A549 (cell line): ENCODE results near the gene GBF1. TPM values are rescaled to one million over a fixed set of nuclear protein-coding genes. Genes with fewer than 3 reads are reported as not detected.

ENCODE experiments used
- ATAC-seq, 2 experiments: fragments of 200-7000 bp in 1 of 2; fragments of >200 bp in 1 of 2; cut with Nextera tagmentation in 1 of 2; cut with Tn5 transposase in 1 of 2; 3 replicates each; pipeline versions ENCODE4 v1.8.0 to v1.9.1; 2018 to 2020; ENCODE audit warnings: mild to moderate bottlenecking in 1 of 2, moderate library complexity in 1 of 2
- CTCF ChIA-PET: fragments of 300-600 bp; sonication (Branson Sonifier 250); formaldehyde crosslinking; extraction: SDS; loops from one replicate; lab custom pipeline; 2021; ENCODE audit warnings: antibody characterized with exemption, inconsistent platforms; lab: Yijun Ruan, JAX
- POLR2A ChIA-PET: fragments of 350-600 bp; formaldehyde crosslinking; extraction: SDS; loops from one replicate; lab custom pipeline; 2021; ENCODE audit warnings: antibody characterized with exemption, inconsistent platforms; lab: Yijun Ruan, JAX
- DNase-seq, 2 experiments: peaks; one replicate each; pipeline versions ENCODE4 v3.0.0 to v3.0.0-alpha.2; 2011 to 2016; ENCODE audit warnings: low read depth in 1 of 2, low spot score in 1 of 2
- FAIRE-seq: peaks from 2 replicates; lab custom pipeline; 2011; peaks lifted over from hg19 to GRCh38; lab: Jason Lieb, UNC
- H3K27ac ChIP-seq, 2 experiments: fragments of >200 bp; sonication (Bioruptor Twin); formaldehyde crosslinking; 3 replicates each; pipeline ENCODE4 v1.5.1; 2016 to 2017
- H3K4me1 ChIP-seq: fragments of >200 bp; sonication (Bioruptor Twin); formaldehyde crosslinking; 3 replicates; pipeline ENCODE4 v1.6.1; 2016
- H3K4me2 ChIP-seq: fragments of >200 bp; sonication (Bioruptor Twin); formaldehyde crosslinking; 3 replicates; pipeline ENCODE4 v1.6.1; 2016
- H3K4me3 ChIP-seq: fragments of >200 bp; sonication (Bioruptor Twin); formaldehyde crosslinking; 3 replicates; pipeline ENCODE4 v1.5.1; 2016
- H3K9me3 ChIP-seq: fragments of >200 bp; sonication (Bioruptor Twin); formaldehyde crosslinking; 3 replicates; pipeline ENCODE4 v1.6.1; 2016
- FOSB ChIP-seq: fragments of 250-450 bp; sonication (Bioruptor Pico); IDR thresholded peaks from 2 replicates; pipeline ENCODE4 v1.5.0; 2020; ENCODE audit warnings: mild to moderate bottlenecking, moderate library complexity
- HEYL ChIP-seq: fragments of 250-450 bp; sonication (Bioruptor Pico); IDR thresholded peaks from 2 replicates; pipeline ENCODE4 v1.8.0; 2021; ENCODE audit warnings: mild to moderate bottlenecking, moderate library complexity
- JUN ChIP-seq, 2 experiments: fragments of >200 bp; sonication (Bioruptor Twin); formaldehyde crosslinking; IDR thresholded peaks; 2 replicates in 1 of 2; 3 replicates in 1 of 2; pipeline ENCODE4 v1.6.1; 2016 to 2017
- KDM5A ChIP-seq: fragments of 200-600 bp; sonication (generic); IDR thresholded peaks from 2 replicates; pipeline ENCODE4 v1.6.1; 2016; ENCODE audit warnings: antibody characterized with exemption, mild to moderate bottlenecking
- MAX ChIP-seq: IDR thresholded peaks from 2 replicates; pipeline ENCODE4 v1.6.1; 2012
- NR3C1 ChIP-seq: fragments of >200 bp; sonication (Bioruptor Twin); formaldehyde crosslinking; IDR thresholded peaks from 3 replicates; pipeline ENCODE4 v1.6.1; 2017
- PHF8 ChIP-seq: fragments of 200-600 bp; sonication (generic); IDR thresholded peaks from 2 replicates; pipeline ENCODE4 v1.6.1; 2016; ENCODE audit warnings: low read depth, mild to moderate bottlenecking, antibody characterized with exemption, moderate library complexity, borderline replicate concordance
- RAD21 ChIP-seq, 2 experiments: fragments of >200 bp in 1 of 2; sonication (Bioruptor Twin) in 1 of 2; formaldehyde crosslinking in 1 of 2; IDR thresholded peaks in 1 of 2; conservative IDR thresholded peaks in 1 of 2; 2 replicates in 1 of 2; 3 replicates in 1 of 2; pipeline ENCODE4 v1.6.1; 2012 to 2018; ENCODE audit warnings: inconsistent platforms in 1 of 2
- REST ChIP-seq: fragments of 200-600 bp; sonication (generic); IDR thresholded peaks from 2 replicates; pipeline ENCODE4 v1.6.1; 2016; ENCODE audit warnings: antibody characterized with exemption, mild to moderate bottlenecking, moderate library complexity
- SMC3 ChIP-seq: fragments of >200 bp; sonication (Bioruptor Twin); formaldehyde crosslinking; IDR thresholded peaks from 3 replicates; pipeline ENCODE4 v1.6.1; 2018; ENCODE audit warnings: inconsistent platforms
- TP53 ChIP-seq: fragments of 250-450 bp; sonication (Bioruptor Pico); IDR thresholded peaks from 2 replicates; pipeline ENCODE4 v1.5.0; 2021; ENCODE audit warnings: mild to moderate bottlenecking, moderate library complexity
- ZNF302 ChIP-seq: fragments of 250-450 bp; sonication (Bioruptor Pico); IDR thresholded peaks from 2 replicates; pipeline ENCODE4 v1.9.0; 2021; ENCODE audit warnings: inconsistent platforms, mild to moderate bottlenecking, moderate library complexity
- WGBS: methylation state at CpG from one replicate; pipeline ENCODE4 v1.1.6; 2017; ENCODE audit errors: missing lambda C conversion rate; 5-methylcytosine and 5-hydroxymethylcytosine counted together
- polyA plus RNA-seq, 4 experiments: library from polyadenylated mRNA; depleted of rRNA in 3 of 4; stranded (reverse); fragments of >200 nt; fragmentation: RNase III in 1 of 4; extraction: RNeasy Plus Mini Kit Qiagen cat#74134 plus additional on column Dnase treatment in 1 of 4; gene quantifications; 2 replicates in 3 of 4; 3 replicates in 1 of 4; pipeline ENCODE4 v1.2.3, GENCODE V29; 2011 to 2017
- TF ChIP-seq, protein P1 (sequence below): fragments of >200 bp; sonication (Bioruptor Twin); formaldehyde crosslinking; IDR thresholded peaks from 3 replicates; pipeline ENCODE4 v1.5.1; 2016

Gene GBF1
- polyA plus RNA-seq, 2 of the 4 experiments (the other 2 are of a cell fraction): 20.4 to 21.3 TPM

DNA sequence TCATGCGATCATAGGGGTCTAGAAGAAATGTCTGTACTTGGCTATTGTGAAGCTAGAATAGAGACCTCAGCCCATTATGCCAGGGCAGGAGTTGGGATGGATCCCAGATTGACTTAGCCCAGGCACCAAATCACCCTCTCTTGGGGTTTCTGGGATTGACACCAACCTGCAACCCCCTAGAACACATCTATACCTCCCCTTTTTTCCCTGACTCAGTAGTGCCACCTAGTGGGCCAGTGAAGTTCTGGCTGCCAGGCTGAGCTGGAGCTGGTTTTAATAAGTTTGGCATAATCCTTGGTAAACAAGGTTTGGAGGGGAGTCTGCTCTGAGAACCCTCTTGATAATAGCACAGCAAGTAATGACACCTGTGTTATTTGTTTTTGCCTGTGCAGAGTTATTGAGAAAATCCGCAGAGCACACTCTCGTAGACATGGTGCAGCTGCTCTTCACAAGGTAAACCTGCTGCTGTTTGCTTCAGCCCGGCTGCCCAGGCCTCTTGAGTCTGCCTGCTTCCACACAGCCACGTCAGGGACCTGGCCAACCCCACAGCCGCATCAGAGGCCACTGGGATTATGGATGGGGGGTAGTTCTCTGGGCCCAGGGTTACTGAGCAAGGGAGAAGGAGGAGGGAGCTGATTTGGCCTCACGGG lies 106.9 kb downstream of the GBF1 start:
- Histone ChIP-seq H3K9me3 (no peaks in the 10 kb centered on the region), H3K4me2 (no peak overlapping the region), H3K27ac (no peak overlapping the region), H3K4me3 (no peak overlapping the region), H3K4me1 (no peaks in the 10 kb centered on the region)
- ChIA-PET POLR2A (no interaction called here), CTCF (interaction anchor here (0.7 to 24.0 kb wide), 49 partner anchors 9 to 273 kb away, joined by 3 to 886 read pairs (median 6); partner anchors contain the start of genes ELOVL3, GBF1 and PITX3)
- FAIRE-seq: no peak
- peak; percentile 68 for DNase-seq
- TF ChIP-seq, protein P1, sequence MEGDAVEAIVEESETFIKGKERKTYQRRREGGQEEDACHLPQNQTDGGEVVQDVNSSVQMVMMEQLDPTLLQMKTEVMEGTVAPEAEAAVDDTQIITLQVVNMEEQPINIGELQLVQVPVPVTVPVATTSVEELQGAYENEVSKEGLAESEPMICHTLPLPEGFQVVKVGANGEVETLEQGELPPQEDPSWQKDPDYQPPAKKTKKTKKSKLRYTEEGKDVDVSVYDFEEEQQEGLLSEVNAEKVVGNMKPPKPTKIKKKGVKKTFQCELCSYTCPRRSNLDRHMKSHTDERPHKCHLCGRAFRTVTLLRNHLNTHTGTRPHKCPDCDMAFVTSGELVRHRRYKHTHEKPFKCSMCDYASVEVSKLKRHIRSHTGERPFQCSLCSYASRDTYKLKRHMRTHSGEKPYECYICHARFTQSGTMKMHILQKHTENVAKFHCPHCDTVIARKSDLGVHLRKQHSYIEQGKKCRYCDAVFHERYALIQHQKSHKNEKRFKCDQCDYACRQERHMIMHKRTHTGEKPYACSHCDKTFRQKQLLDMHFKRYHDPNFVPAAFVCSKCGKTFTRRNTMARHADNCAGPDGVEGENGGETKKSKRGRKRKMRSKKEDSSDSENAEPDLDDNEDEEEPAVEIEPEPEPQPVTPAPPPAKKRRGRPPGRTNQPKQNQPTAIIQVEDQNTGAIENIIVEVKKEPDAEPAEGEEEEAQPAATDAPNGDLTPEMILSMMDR: peak; percentile 93
- TF ChIP-seq RAD21 (conservative IDR thresholded peaks at IDR 0.05 in 1 of 2, IDR thresholded peaks at IDR 0.05 in 1 of 2) (peak; percentile 75 to 80), SMC3 (peak; percentile 83), HEYL (CRISPR knock-in tag) (no peak)
- 76% methylated on average over 5 of the region's 7 CpGs for WGBS
- ATAC-seq: peak; percentile 72 to 89; a peak in 5 of 6 replicates

DNA sequence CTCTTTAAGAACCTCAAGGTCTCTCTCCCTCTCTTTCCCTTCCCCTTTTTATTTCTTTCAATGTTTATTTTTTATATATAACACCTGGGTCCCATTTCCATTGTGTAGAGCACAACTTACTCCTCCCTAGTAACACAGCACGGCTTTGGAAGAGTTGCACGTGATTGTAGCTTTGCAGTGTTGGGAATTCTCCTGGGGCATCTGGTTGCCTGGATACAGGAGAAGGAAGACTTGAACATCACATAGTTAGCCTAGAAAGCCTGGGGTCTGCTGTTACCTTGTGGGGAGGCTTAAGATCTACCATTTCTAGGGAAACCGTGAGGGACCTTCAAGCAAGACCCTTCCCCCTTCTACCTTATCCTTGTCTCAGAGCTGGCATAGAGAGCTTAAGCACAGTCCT lies 109.1 kb downstream of the GBF1 start:
- Histone ChIP-seq H3K4me1 (no peaks in the 10 kb centered on the region), H3K4me3 (no peak overlapping the region), H3K9me3 (no peaks in the 10 kb centered on the region), H3K27ac (no peak overlapping the region)
- ChIA-PET CTCF (interaction anchor here (0.6 to 24.0 kb wide), 11 partner anchors 8 to 288 kb away, joined by 3 to 886 read pairs (median 6); partner anchors contain the start of genes ELOVL3 and PITX3), POLR2A (no interaction called here)
- no peak for DNase-seq
- WGBS: 98% methylated on average over 3 of the region's 3 CpGs
- no peak for TF ChIP-seq MAX
- TF ChIP-seq REST: no peak
- TF ChIP-seq NR3C1: no peak
- TF ChIP-seq PHF8: no peak
- TF ChIP-seq KDM5A: no peak
- no peak for TF ChIP-seq FOSB (CRISPR knock-in tag)
- TF ChIP-seq, protein P1: no peak
- no peak for TF ChIP-seq ZNF302 (CRISPR knock-in tag)
- TF ChIP-seq TP53: no peak
- no peak for TF ChIP-seq JUN (IDR thresholded peaks at IDR 0.05)
- TF ChIP-seq, all 56 proteins: peak for 0
- ATAC-seq (no peak), FAIRE-seq (no peak)
- no peak overlapping the region for H3K4me2 ChIP-seq
